HepG2 (cell line): ENCODE measurements around the gene FHIT. TPM values are rescaled to one million over a fixed set of nuclear protein-coding genes. Genes with fewer than 3 reads are reported as not detected.

Experiments
- ATAC-seq: fragments of 200-7000 bp; cut with Tn5 transposase; 3 replicates; pipeline ENCODE4 v1.9.1; 2020; ENCODE audit warnings: mild to moderate bottlenecking, moderate library complexity
- BruUV-seq: library from RNA; stranded (reverse); fragments of 400-500 nt; replicated peaks from 2 replicates; lab custom pipeline; 2021; lab: Mats Ljungman, UMichigan
- CTCF ChIA-PET: fragments of 300-600 bp; formaldehyde crosslinking; extraction: SDS; loops from one replicate; lab custom pipeline; 2021; ENCODE audit warnings: low total read pairs, inconsistent platforms, low intra/inter-chr PET ratio; lab: Yijun Ruan, JAX
- POLR2A ChIA-PET: fragments of 350-600 bp; sonication (Branson Sonifier 250); formaldehyde crosslinking; loops from one replicate; lab custom pipeline; 2020; ENCODE audit warnings: antibody characterized with exemption, inconsistent platforms; lab: Yijun Ruan, JAX
- DNase-seq: peaks from one replicate; pipeline ENCODE4 v3.0.0-alpha.2; 2015; ENCODE audit warnings: low spot score
- FAIRE-seq: peaks from 3 replicates; lab custom pipeline; 2011; peaks lifted over from hg19 to GRCh38; lab: Jason Lieb, UNC
- H2AFZ ChIP-seq: one replicate; pipeline ENCODE4 v1.6.1; 2011; ENCODE audit warnings: low read length, inconsistent platforms
- H3K27ac ChIP-seq: fragments of 300-600 bp; 3 replicates; pipeline ENCODE4 v1.8.0; 2011; ENCODE audit warnings: mixed run types, mild to moderate bottlenecking, mixed read lengths, low read length, inconsistent platforms; ENCODE audit not compliant: insufficient read depth; ENCODE audit errors: extremely low read length
- H3K27me3 ChIP-seq, 2 experiments: fragments of 200-600 bp in 1 of 2; 2 replicates in 1 of 2; 3 replicates in 1 of 2; pipeline versions ENCODE4 v1.6.0 to v1.8.0; 2011; ENCODE audit warnings: low read length in 2 of 2, mild to moderate bottlenecking in 2 of 2, moderate library complexity in 2 of 2, inconsistent platforms in 1 of 2; ENCODE audit not compliant: insufficient read depth in 2 of 2, control insufficient read depth in 1 of 2
- H3K36me3 ChIP-seq, 2 experiments: fragments of 200-600 bp in 1 of 2; replicated peaks in 1 of 2; 2 replicates in 1 of 2; 3 replicates in 1 of 2; pipeline versions ENCODE4 v1.5.1 to v1.8.0; 2011; ENCODE audit warnings: low read length in 2 of 2, inconsistent platforms in 1 of 2; ENCODE audit not compliant: insufficient read depth in 2 of 2, control insufficient read depth in 1 of 2
- H3K4me1 ChIP-seq: 2 replicates; pipeline ENCODE4 v1.5.1; 2012; ENCODE audit warnings: low read length, inconsistent platforms; ENCODE audit not compliant: insufficient read depth
- H3K4me2 ChIP-seq: 2 replicates; pipeline ENCODE4 v1.6.0; 2011; ENCODE audit warnings: low read depth, low read length, inconsistent platforms
- H3K4me3 ChIP-seq, 3 experiments: fragments of 200-600 bp in 1 of 3; sonication (generic), shearing (Covaris generic) in 1 of 3; replicated peaks in 1 of 3; 2 replicates each; pipeline ENCODE4 v1.5.1; 2011 to 2016; ENCODE audit warnings: low read length in 3 of 3, inconsistent platforms in 2 of 3, low read depth in 2 of 3, mild to moderate bottlenecking in 2 of 3, control low read depth in 1 of 3, mixed read lengths in 1 of 3; ENCODE audit not compliant: insufficient read depth in 1 of 3
- H3K79me2 ChIP-seq: one replicate; pipeline ENCODE4 v1.6.1; 2011; ENCODE audit warnings: low read length, inconsistent platforms; ENCODE audit not compliant: insufficient read depth
- H3K9ac ChIP-seq: 2 replicates; pipeline ENCODE4 v1.6.0; 2011; ENCODE audit warnings: mild to moderate bottlenecking, low read depth, low read length, inconsistent platforms; ENCODE audit not compliant: insufficient read depth
- H3K9me3 ChIP-seq: 2 replicates; pipeline ENCODE4 v1.5.1; 2012; ENCODE audit warnings: mild to moderate bottlenecking, low read length
- H4K20me1 ChIP-seq: 2 replicates; pipeline ENCODE4 v1.6.0; 2011; ENCODE audit warnings: inconsistent platforms, mild to moderate bottlenecking, low read length, moderate library complexity; ENCODE audit not compliant: insufficient read depth
- ADNP ChIP-seq: sonication (generic); formaldehyde crosslinking; IDR thresholded peaks from 2 replicates; pipeline ENCODE4 v1.4.0; 2020; ENCODE audit warnings: missing genetic modification reagents
- ARID3A ChIP-seq: IDR thresholded peaks from 2 replicates; pipeline ENCODE4 v1.6.1; 2012; ENCODE audit warnings: low read depth, low read length, improper control_type of control experiment
- CENPX ChIP-seq: sonication (generic); formaldehyde crosslinking; IDR thresholded peaks from 2 replicates; pipeline ENCODE4 v1.9.0; 2021; ENCODE audit warnings: mild to moderate bottlenecking, missing genetic modification reagents, moderate library complexity
- DNMT1 ChIP-seq: sonication (generic); formaldehyde crosslinking; IDR thresholded peaks from 2 replicates; pipeline ENCODE4 v1.5.1; 2020; ENCODE audit warnings: mild to moderate bottlenecking, missing genetic modification reagents
- DNMT3B ChIP-seq: conservative IDR thresholded peaks from 2 replicates; pipeline ENCODE4 v1.6.1; 2016; ENCODE audit warnings: missing biosample characterization, control low read depth
- HOXD1 ChIP-seq: sonication (generic); formaldehyde crosslinking; IDR thresholded peaks from 2 replicates; pipeline ENCODE4 v1.5.0; 2020; ENCODE audit warnings: missing genetic modification reagents
- KDM1A ChIP-seq: IDR thresholded peaks from 2 replicates; pipeline ENCODE4 v1.6.1; 2016; ENCODE audit warnings: missing compliant biosample characterization
- NFE2 ChIP-seq: sonication (generic); formaldehyde crosslinking; IDR thresholded peaks from 2 replicates; pipeline ENCODE4 v1.4.0; 2020; ENCODE audit warnings: missing genetic modification reagents
- SOX5 ChIP-seq: IDR thresholded peaks from 2 replicates; pipeline ENCODE4 v1.6.1; 2016; ENCODE audit warnings: borderline replicate concordance
- SP1 ChIP-seq, 2 experiments: fragments of 450-650 bp in 1 of 2; sonication (generic) in 1 of 2; formaldehyde crosslinking in 1 of 2; IDR thresholded peaks; 2 replicates each; pipeline versions ENCODE4 v1.4.0 to v1.6.1; 2016 to 2020; ENCODE audit warnings: missing genetic modification reagents in 1 of 2
- ZNF407 ChIP-seq: sonication (generic); formaldehyde crosslinking; IDR thresholded peaks from one replicate; pipeline ENCODE4 v1.5.1; 2020; ENCODE audit warnings: mild to moderate bottlenecking, missing genetic modification reagents; ENCODE audit errors: not compliant biosample characterization
- ZSCAN25 ChIP-seq: sonication (generic); formaldehyde crosslinking; IDR thresholded peaks from 2 replicates; pipeline ENCODE4 v1.8.0; 2022; ENCODE audit warnings: mild to moderate bottlenecking, missing genetic modification reagents
- WGBS: methylation state at CpG from one replicate; pipeline ENCODE4 v1.1.6; 2017; ENCODE audit warnings: low lambda C conversion rate; 5-methylcytosine and 5-hydroxymethylcytosine counted together
- in situ Hi-C: cut with HindIII; loops from 2 replicates; pipeline ENCODE4 v1.10.0; 2017; ENCODE audit warnings: low pct_unique_long_range_greater_than_20kb; ENCODE audit not compliant: extremely low pct_ligation_motif_present
- intact Hi-C: fragments of 100-400 bp; cut with micrococcal nuclease; formaldehyde crosslinking; loops from one replicate; pipeline ENCODE4 v1.10.0; 2022; ENCODE audit not compliant: unreplicated experiment
- polyA plus RNA-seq, 8 experiments: library from polyadenylated mRNA; depleted of rRNA in 3 of 8; stranded (reverse) in 7 of 8; unstranded in 1 of 8; fragments of >200 nt; fragmentation: Illumina TruSeq in 4 of 8; extraction: Trizol in 4 of 8; gene quantifications; 2 replicates each; pipeline versions ENCODE4 v1.2.1 to v1.2.3, GENCODE V29; 2011 to 2016; ENCODE audit warnings: low read depth in 4 of 8, missing spikeins in 1 of 8, mixed read lengths in 1 of 8; ENCODE audit not compliant: insufficient read depth in 1 of 8
- total RNA-seq, 5 experiments: library from RNA; depleted of rRNA; stranded (reverse); fragments of >200 nt; fragmentation: Illumina TruSeq; extraction: Trizol; gene quantifications; 2 replicates each; pipeline ENCODE4 v1.2.3, GENCODE V29; 2016; ENCODE audit warnings: low read depth in 1 of 5

Gene FHIT
- total and polyA plus RNA-seq, 2 of the 13 experiments (the other 11 are each of a cell fraction or from before 2014, with no cell fraction given), result 4.0 to 4.6 TPM

GRCh38 chr3:60772584-60772983, 478.7 kb downstream of the FHIT start:
- POLR2A ChIA-PET, result no interaction called here
- intact Hi-C loops, result no loop called here
- WGBS, result 73% methylated on average over 3 of the region's 3 CpGs

More at GRCh38 chr3:60772584-60772983, 478.7 kb downstream of the FHIT start:
- ATAC-seq (no peak), DNase-seq (no peak), FAIRE-seq (no peak)
- no peaks in the 10 kb centered on the region for H3K27me3 ChIP-seq
- no TSS peak for BruUV-seq
- H3K27ac ChIP-seq, result no peak overlapping the region
- CTCF ChIA-PET, result no interaction called here
- no peak overlapping the region for H3K4me3 ChIP-seq
- no peak overlapping the region for H2AFZ ChIP-seq
- H3K4me1 ChIP-seq, result no peaks in the 10 kb centered on the region
- H3K79me2 ChIP-seq, result no peaks in the 10 kb centered on the region
- peaks cover 12% of the 10 kb centered on the region; the same call in 1 of the 2 replicates for H3K9me3 ChIP-seq
- TF ChIP-seq ZNF407 (CRISPR knock-in tag), result no peak
- no peak for TF ChIP-seq ZSCAN25 (CRISPR knock-in tag)
- TF ChIP-seq CENPX (CRISPR knock-in tag), result no peak
- TF ChIP-seq ARID3A, result no peak
- no peak for TF ChIP-seq ADNP (CRISPR knock-in tag)
- TF ChIP-seq KDM1A (CRISPR knock-in tag), result no peak
- no peak for TF ChIP-seq DNMT3B (CRISPR knock-in tag)
- no peak for TF ChIP-seq SP1 (IDR thresholded peaks at IDR 0.05)
- no peak for TF ChIP-seq SP1 (CRISPR knock-in tag; IDR thresholded peaks at IDR 0.05)
- no peak for TF ChIP-seq NFE2 (CRISPR knock-in tag)
- TF ChIP-seq DNMT1, result no peak
- TF ChIP-seq SOX5 (CRISPR knock-in tag), result no peak
- TF ChIP-seq HOXD1 (CRISPR knock-in tag), result no peak
- H3K36me3 ChIP-seq, result no peaks in the 10 kb centered on the region
- H3K9ac ChIP-seq, result no peak overlapping the region
- no peaks in the 10 kb centered on the region for H4K20me1 ChIP-seq
- H3K4me2 ChIP-seq, result no peak overlapping the region
- in situ Hi-C loops, result no loop called here
